Esophagus squamous epithelium (tissue), 5 donors: Measurements from ENCODE around the gene MTNR1A. TPM values are rescaled to one million over a fixed set of nuclear protein-coding genes. Genes with fewer than 3 reads are reported as not detected.
"Not testable (repeated sequence)": the region's sequence is repeated elsewhere in the genome, so short reads cannot be mapped to it uniquely, and the experiment has no call there.

ENCODE experiments used
- DNase-seq: peaks from one replicate; lab custom pipeline; 2025; lab: John Stamatoyannopoulos, UW
- H3K27ac ChIP-seq, 4 donors: fragments of 200-600 bp; sonication (generic); one replicate each; pipeline ENCODE4 v1.5.1; 2016 to 2019; ENCODE audit warnings: mild to moderate bottlenecking in 1 of 4
- H3K27me3 ChIP-seq, 4 donors: fragments of 200-600 bp; sonication (generic); 1 replicate in 3 of 4; 2 replicates in 1 of 4; pipeline versions ENCODE4 v1.5.1 to v1.6.0; 2017 to 2021; ENCODE audit warnings: antibody characterized with exemption in 1 of 4
- H3K36me3 ChIP-seq, 3 donors: fragments of 200-600 bp; sonication (generic); one replicate each; pipeline ENCODE4 v1.5.1; 2016 to 2019
- H3K4me1 ChIP-seq, 3 donors: fragments of 200-600 bp; sonication (generic); one replicate each; pipeline ENCODE4 v1.5.1; 2017 to 2019
- H3K4me3 ChIP-seq, 4 donors: fragments of 200-600 bp; sonication (generic); 1 replicate in 3 of 4; 2 replicates in 1 of 4; pipeline ENCODE4 v1.5.1; 2016 to 2019; ENCODE audit warnings: mild to moderate bottlenecking in 2 of 4, moderate library complexity in 1 of 4
- H3K9me3 ChIP-seq, 3 donors: fragments of 200-600 bp; sonication (generic); one replicate each; pipeline ENCODE4 v1.5.1; 2016 to 2019
- POLR2A ChIP-seq, 4 donors: fragments of 450-650 bp; IDR thresholded peaks; one replicate each; pipeline ENCODE4 v1.6.1; 2017; ENCODE audit warnings: antibody characterized with exemption in 4 of 4, mild to moderate bottlenecking in 4 of 4, moderate library complexity in 3 of 4
- WGBS, 2 donors: methylation state at CpG; one replicate each; pipeline ENCODE4 v1.1.5; 2018; 5-methylcytosine and 5-hydroxymethylcytosine counted together
- intact Hi-C: fragments of 100-400 bp; cut with DNase I; formaldehyde crosslinking; loops from one replicate; pipeline ENCODE4 v1.15.0; 2022
- total RNA-seq, 4 donors: library from RNA; depleted of rRNA; stranded (reverse); fragments of >200 nt; gene quantifications; one replicate each; pipeline ENCODE4 v1.1.0, GENCODE V29; 2016
- TF ChIP-seq, protein P1 (sequence below), 6 experiments: fragments of 450-650 bp in 4 of 6; fragments of 200-600 bp in 2 of 6; sonication (generic) in 2 of 6; IDR thresholded peaks; one replicate each; pipeline ENCODE4 v1.5.1; 2016 to 2019; ENCODE audit warnings: antibody characterized with exemption in 6 of 6, mild to moderate bottlenecking in 4 of 6, moderate library complexity in 4 of 6
- donor health status: DM: yes; HTN: yes; CAD: no.

Gene MTNR1A
- total RNA-seq, 4 donors from 2014 or later: not detected

DNA sequence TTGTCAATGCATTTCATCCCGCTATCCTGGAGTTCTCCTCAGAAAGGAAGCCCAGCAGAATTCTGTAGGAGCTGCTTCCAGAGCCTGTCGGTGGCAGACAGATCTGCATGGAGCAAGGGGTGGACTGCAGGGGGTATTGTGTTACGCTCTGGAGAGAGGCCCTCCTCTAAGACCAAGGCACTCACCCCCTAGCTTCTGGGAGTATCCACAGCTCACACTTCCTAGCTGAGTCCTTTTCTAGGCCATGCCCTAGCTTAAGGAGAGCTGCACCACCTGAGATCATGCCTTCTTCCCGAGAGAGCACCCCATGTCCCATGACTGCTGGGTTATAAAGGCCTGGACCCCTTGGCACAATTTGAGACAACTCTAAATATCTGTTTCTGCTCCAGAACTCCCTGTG is 39.1 kb downstream of the MTNR1A start:
- TF ChIP-seq, protein P1, sequence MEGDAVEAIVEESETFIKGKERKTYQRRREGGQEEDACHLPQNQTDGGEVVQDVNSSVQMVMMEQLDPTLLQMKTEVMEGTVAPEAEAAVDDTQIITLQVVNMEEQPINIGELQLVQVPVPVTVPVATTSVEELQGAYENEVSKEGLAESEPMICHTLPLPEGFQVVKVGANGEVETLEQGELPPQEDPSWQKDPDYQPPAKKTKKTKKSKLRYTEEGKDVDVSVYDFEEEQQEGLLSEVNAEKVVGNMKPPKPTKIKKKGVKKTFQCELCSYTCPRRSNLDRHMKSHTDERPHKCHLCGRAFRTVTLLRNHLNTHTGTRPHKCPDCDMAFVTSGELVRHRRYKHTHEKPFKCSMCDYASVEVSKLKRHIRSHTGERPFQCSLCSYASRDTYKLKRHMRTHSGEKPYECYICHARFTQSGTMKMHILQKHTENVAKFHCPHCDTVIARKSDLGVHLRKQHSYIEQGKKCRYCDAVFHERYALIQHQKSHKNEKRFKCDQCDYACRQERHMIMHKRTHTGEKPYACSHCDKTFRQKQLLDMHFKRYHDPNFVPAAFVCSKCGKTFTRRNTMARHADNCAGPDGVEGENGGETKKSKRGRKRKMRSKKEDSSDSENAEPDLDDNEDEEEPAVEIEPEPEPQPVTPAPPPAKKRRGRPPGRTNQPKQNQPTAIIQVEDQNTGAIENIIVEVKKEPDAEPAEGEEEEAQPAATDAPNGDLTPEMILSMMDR (IDR thresholded peaks at IDR 0.05): no peak
- no peak for TF ChIP-seq POLR2A (IDR thresholded peaks at IDR 0.05)
- Histone ChIP-seq H3K27ac (no peak overlapping the region), H3K4me3 (no peak overlapping the region), H3K9me3 (no peaks in the 10 kb centered on the region), H3K27me3 (no peaks in the 10 kb centered on the region), H3K4me1 (no peaks in the 10 kb centered on the region), H3K36me3 (no peaks in the 10 kb centered on the region)
- intact Hi-C loops: no loop called here
- 51 to 77% methylated on average over 3 to 4 of the region's 4 CpGs for WGBS, 2 donors
- DNase-seq: no peak

DNA sequence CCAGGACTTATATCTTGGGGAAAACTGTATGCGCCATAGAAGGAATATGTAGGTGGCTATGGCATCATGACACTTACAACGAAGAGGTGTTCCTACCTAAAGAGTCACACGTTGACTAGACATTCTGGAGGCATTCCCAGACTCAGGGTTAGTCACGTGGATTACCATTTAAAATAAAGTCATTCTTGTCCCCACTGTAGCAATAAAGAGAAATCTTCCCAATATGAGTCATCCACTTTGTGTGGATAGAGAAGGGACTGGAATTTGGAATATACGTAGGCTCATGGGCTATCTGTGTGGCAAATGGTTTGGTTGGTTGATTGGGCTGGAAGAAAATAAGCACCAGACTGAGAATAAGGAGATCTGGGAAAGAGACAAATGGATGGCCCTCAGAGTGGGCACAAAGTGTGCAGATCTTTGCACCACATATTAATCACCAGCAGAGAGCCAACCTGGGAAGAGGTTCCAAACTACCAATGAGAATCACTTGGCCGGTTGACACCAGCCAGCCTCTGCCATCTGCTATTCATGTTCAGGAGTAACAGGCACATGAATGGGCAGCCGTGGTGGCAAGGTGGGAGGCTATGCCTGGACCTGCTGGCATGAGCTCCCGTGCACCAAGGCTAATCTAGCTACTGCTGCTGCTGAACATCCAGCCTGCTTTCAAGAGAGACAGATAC is 41.0 kb downstream of the MTNR1A start:
- Histone ChIP-seq H3K4me3 (no peak overlapping the region), H3K4me1 (no peaks in the 10 kb centered on the region), H3K36me3 (no peaks in the 10 kb centered on the region), H3K9me3 (peaks cover 0 to 4% (median 0%) of the 10 kb centered on the region in 3 donors), H3K27me3 (no peaks in the 10 kb centered on the region), H3K27ac (no peak overlapping the region)
- DNase-seq: no peak
- intact Hi-C loops: no loop called here
- WGBS, 2 donors: 54 to 61% methylated on average over 7 to 8 of the region's 8 CpGs
- TF ChIP-seq, protein P1 (IDR thresholded peaks at IDR 0.05): no peak
- no peak for TF ChIP-seq POLR2A (IDR thresholded peaks at IDR 0.05)

DNA sequence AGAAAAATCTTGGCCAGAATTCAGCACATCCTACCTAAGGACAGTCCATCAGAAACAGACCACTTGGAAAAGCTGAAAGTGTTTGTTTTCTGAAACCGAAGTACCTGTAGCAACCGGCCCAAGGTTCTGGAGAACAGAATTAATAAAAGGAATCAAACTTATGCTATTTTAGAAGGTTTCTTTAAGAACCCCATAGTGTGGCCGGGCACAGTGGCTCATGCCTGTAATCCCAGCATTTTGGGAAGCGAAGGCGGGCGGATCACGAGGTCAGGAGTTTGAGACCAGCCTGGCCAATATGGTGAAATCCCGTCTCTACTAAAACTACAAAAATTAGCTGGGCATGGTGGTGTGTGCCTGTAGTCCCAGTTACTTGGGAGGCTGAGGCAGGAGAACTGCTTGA is 50.6 kb downstream of the MTNR1A start:
- H3K36me3 ChIP-seq, DNase-seq, H3K4me3 ChIP-seq, intact Hi-C loops, H3K9me3 ChIP-seq, H3K27me3 ChIP-seq, H3K27ac ChIP-seq, H3K4me1 ChIP-seq: not testable (repeated sequence)
- WGBS, 2 donors: 88 to 91% methylated on average over 8 of the region's 8 CpGs

DNA sequence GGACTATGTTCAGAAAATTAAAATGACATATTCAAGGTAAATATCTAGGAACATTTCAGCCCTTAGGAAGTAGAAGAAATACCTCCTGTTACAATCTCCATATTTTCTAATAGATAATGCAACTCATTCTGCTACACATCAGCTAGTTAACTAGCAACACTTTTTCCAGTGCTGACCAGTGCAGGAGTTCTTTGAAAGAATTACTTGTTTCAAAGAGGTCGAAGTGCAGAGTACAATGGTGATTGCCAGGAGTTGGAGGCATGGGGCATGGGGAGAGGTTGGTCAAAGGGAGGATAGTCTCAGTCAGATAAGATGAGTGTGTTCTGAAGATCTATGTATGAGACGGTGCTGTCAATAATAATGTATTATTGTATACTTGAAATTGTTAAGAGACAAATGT is 53.1 kb downstream of the MTNR1A start:
- 44 to 53% methylated on average over 2 of the region's 2 CpGs for WGBS, 2 donors
- Histone ChIP-seq H3K36me3 (no peaks in the 10 kb centered on the region), H3K4me3 (no peak overlapping the region), H3K27me3 (no peaks in the 10 kb centered on the region), H3K27ac (no peak overlapping the region), H3K9me3 (no peaks in the 10 kb centered on the region), H3K4me1 (no peaks in the 10 kb centered on the region)
- TF ChIP-seq POLR2A (IDR thresholded peaks at IDR 0.05): no peak
- TF ChIP-seq, protein P1 (IDR thresholded peaks at IDR 0.05): no peak
- intact Hi-C loops: no loop called here
- no peak for DNase-seq

DNA sequence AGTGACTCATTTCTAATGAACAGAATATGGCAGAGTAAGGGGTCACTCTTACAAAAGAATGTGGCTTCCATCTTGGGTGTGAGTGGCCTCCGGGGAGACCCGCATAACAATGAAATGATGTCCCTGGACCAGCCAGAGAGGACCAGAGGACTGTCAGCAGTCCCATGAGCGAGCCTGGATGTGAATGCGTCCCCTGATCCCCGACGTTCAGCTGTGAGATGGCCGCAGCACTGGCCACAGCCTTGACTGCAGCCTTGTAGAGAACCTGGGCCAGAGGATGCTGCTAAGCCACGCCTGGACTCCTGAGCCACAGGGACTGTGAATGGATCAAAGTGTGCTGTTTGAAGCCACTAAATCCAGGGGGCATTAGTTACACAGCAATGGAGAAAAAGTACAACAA is 53.8 kb downstream of the MTNR1A start:
- intact Hi-C loops: no loop called here
- Histone ChIP-seq H3K9me3 (no peaks in the 10 kb centered on the region), H3K4me3 (no peak overlapping the region), H3K27ac (no peak overlapping the region), H3K36me3 (no peaks in the 10 kb centered on the region), H3K4me1 (no peaks in the 10 kb centered on the region), H3K27me3 (peaks cover 0 to 4% (median 0%) of the 10 kb centered on the region in 4 donors)
- 82 to 86% methylated on average over 7 to 8 of the region's 8 CpGs for WGBS, 2 donors
- no peak for TF ChIP-seq POLR2A (IDR thresholded peaks at IDR 0.05)
- TF ChIP-seq, protein P1 (IDR thresholded peaks at IDR 0.05): no peak
- DNase-seq: no peak
